ENCODE results near the gene FLVCR2.

The FLVCR2 gene, protein sequence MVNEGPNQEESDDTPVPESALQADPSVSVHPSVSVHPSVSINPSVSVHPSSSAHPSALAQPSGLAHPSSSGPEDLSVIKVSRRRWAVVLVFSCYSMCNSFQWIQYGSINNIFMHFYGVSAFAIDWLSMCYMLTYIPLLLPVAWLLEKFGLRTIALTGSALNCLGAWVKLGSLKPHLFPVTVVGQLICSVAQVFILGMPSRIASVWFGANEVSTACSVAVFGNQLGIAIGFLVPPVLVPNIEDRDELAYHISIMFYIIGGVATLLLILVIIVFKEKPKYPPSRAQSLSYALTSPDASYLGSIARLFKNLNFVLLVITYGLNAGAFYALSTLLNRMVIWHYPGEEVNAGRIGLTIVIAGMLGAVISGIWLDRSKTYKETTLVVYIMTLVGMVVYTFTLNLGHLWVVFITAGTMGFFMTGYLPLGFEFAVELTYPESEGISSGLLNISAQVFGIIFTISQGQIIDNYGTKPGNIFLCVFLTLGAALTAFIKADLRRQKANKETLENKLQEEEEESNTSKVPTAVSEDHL

DNA sequence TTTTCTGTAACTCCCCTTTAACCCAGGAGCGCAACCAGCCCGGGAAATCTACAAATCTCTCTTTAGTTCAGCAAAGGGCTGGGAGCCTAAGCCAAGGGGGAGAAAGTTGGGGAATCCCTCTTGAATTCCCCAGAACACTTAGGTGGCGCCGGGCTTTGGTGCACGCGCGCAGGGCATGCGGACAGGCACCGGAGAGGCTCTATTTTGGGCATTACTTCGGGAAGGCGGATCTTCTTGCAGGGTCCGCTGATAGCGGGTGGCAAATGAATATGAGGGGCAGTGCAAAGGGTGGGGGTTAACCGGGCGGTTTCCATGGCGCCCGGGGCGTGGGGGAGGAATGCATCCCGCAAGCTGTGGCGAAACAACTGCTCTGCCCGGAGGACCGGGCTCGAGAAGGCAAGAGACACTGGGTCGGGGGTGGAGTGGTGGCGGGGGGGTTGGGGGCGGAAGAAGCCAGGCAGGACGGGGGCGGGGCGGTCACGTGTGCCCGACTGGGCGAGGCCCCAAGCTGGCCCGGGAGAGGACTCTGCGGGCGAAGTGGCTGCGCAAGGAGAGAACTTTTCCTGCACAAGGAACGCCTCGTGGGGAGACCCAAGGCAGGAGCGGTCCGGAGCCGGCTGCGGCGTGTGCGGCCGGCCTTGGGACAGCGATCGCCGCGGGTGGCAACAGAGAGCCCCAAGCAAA is at the start of gene FLVCR2:
Gene FLVCR2 (plus strand): TSS at position 519 of the 684 bp plus-strand sequence. CDS start 353 bp downstream, outside the sequence.
- no peak for DNase-seq (ENCODE audit: low read depth in 2 of 2)

DNA sequence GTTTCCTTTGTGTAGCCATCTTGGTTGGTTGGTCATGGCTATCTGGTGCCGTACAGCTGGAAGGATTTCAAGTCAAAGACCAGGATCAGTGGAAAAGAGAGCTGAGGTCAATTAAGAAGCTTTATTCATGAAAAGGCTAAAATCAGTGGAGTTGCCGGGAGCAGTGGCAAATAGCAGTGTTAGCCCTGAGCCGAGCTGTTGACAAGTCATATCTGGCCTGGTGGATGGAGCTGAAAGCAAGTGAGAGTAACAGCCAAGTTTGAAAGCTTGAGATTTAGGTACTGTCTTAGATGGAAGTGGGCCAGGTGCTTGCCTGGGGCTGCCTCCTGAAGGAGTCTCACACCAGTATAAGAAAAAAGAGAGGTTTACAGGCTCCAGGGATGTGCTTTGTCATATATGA is 47.2 kb upstream of the FLVCR2 start:
- no peak for DNase-seq (ENCODE audit: low read depth in 2 of 2)

DNA sequence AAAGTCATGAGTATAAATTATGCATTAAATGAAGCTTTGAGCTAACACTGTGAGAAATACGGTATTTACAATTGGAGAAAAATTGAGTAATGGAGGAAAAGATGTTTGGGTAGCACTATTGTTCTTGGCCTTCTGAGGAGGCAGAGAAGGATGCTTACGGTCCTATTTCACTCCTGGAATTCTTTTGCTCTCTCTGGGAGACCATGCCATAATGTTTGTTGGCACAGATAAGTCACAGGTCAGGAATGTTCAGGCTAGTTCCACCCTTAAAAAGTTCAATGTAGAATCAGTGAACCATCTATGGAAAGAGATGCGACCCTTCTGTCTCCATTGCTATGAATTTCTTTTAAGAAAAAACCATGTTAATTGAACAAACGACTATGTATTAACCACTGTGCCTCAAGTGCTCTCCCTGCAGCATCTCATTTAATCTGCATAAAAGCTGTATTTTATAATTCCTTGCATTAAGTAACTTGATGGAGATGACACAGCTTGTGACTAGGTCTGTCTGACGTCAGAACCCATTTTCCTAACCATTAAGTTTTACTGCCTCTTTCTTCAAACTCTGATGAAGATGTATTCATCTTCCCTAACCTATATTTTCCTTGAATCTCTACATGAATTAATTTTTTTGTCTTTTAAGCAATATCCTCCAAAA is 46.6 kb upstream of the FLVCR2 start:
- DNase-seq (ENCODE audit: low read depth in 2 of 2): no peak

DNA sequence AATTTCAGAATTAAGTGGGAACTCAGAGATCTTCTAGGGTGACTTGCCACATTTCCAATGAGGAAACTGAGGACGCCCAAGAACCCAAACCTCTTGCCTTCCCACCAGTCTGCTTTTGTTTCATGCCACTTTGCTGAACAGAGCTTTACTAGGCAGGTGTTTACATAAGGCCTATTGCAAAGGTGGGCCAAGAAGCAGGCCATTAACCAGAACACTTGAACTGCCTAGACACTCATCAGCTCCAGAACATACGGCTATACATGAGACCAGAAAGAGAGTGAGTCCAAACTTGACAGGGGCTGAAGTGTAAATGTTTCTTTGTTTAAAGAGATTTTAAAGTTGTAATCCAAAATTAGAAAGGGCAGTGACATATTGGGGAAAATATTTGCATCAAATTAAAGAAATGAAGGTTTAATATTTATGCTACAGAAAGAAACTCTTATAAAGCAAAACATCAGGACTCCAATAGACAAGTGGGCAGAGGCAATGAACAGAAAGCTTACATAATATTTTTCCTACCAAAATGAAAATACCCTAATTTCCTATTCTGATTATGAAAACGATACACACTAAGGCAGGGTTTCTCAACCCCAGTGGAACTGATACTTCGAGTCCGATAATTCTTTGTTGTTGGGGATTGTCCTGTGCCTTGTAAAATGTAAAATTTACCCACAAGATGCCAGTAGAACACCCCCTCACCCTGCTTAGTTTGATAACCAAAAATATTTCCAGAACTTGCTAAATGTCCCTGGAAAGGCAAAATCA is 44.4 kb upstream of the FLVCR2 start:
- no peak for DNase-seq (ENCODE audit: low read depth in 2 of 2)

DNA sequence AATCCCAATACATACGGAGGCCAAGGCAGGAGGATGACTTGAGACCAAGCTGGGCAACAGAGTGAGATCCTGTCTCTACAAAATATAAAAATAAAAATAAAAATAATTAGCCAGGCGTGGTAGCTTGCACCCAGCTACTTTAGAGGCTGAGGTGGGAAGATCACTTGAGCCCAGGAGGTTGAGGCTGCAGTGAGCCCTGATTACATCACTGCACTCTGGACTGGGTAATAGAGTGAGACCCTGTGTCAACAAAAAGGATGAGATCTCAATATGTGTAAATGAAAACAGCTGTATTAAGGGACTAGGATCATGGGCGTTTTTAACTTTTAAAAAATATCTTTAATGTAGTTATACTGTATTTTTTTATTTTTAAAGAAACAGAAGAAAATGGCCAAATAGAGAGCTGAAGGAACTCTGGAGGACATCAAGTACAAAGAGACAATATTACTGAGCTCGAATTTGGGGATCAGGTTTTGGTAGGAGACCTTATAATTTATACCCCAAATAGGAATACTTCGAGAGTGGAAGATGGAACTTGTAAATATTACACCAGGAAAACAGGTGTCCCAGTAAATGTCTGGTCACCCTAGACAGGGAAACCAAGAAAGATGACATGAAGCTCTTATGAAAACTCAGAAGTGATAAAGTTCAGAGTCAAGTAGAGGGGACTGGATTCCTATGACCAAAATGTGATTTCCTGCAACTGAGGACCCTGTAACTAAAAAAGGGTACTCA is 43.1 kb upstream of the FLVCR2 start:
- DNase-seq (ENCODE audit: low read depth in 2 of 2): no peak

DNA sequence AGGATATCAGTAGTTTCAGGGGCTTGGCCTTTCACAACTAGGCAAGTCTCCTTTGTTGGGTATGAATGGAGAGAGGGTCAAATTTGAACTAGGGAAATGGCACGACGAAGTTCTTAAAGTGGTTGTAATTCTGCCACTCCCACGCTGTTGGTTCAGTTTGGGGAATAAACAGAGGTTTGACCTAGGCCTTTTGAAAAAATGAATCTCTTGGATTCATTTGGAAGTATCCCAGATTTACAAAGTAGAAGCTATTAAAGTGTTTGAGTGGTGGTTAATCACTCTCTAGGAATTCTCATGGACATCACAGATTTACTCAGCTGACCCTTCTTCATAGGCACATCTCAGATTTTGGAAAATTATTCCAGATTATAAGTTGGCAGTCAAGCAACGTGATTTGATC is 41.3 kb upstream of the FLVCR2 start:
- no peak for DNase-seq (ENCODE audit: low read depth in 2 of 2)

DNA sequence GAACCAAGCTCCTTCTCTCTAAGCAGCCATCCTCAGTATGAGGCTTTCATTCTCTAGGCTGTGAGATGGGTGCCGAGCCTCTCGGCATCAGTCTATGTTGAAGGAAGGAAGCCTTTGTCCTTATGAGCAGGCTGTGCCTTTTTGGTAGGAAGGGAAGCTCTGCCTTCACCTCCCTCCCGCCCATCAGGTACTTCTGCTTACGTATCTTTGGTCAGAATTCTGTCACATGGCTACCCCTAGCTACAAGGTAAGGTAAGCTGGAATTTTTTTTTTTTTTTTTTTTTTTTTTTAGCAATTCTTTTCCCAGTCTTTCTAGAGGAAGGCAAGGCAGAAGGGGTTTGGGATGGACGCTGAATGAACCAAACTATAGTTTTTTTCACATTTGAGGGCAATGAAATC is 39.3 kb upstream of the FLVCR2 start:
- no peak for DNase-seq (ENCODE audit: low read depth in 2 of 2)

DNA sequence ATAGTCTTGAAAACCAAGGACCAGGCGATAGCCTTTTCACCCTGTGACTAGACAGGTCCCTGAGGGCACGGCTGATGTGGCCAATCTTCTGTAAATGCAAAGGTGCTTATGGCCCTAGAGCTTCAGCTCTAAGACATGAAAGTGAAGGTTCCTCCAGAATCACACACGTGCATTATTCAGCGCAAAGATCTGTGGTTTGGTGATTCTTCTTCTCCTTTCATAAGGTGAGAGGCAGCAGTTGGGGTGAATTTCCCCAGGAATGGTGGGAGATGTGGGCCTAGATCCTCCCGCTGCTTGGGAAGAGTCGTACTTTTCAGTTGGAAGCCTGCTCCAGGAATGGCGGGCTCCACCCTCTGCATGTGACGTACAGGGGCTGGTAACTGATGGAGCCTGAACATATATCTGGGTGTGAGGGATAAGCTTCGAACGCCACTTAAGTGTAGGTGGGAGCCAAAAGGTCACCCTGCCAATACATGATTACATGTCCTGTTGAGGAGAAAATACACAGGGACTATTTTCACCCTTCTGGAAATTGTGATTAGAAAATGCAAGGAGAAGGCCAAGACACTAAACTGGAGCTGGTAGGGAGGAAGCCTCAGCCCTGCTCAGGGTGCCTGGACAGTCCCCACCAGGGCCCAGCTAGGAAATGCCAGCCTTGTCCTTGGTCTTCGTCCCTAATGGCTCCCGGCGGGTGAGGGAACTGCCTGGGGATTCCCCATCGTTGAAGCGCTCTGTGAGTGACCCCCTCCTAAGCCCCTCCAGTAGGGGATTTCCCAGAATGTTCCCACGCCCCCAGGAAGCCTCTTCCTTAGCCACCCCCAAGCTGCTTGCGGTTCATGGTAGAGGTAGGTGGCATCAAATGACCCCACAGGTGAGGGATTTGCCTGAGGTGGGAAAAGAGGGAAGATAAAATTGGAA is 38.6 kb upstream of the FLVCR2 start:
- DNase-seq (ENCODE audit: low read depth in 2 of 2): no peak

DNA sequence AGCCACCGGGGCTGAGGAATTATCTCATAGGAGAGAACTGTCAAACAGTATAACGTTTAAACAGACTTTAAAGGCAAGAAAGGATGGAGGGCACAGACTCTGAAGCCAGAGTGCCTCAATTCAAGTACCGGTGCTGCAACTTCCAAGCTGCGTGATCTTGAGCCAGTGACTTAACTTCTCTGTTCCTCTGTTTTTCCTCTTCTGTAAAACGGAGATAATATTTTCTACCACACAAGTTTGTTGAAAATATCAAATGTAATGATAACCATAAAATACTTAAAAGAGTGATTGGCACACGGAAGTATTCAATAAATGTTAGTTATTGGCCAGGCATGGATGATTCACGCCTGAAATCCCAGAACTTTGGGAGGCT is 38.0 kb upstream of the FLVCR2 start:
- DNase-seq (ENCODE audit: low read depth in 2 of 2): no peak

DNA sequence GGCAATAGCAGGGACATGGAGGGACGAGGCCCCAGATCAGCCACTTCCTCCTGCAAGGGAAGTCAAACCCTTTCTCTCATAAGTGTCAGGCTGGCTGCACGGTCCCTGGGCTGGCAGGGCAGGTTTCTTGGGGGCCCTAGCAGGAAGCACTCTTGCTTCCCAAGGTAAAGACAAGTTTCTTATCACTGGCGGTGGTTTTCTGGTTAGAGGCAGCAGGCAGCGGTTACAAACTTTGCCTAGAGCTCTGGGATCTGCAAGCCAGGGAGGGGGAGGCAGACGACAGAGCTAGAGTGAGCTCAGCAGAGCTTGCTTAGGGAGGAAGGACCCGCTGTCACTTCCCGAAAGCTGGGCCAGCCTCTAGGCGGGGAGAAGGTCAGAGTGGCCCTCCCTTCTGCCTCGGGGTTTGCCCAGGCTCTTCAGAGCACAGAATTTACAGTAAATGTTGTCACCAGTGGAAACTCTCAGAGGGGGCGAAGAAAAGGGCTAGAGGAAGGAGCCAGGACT is 35.8 kb upstream of the FLVCR2 start:
- DNase-seq (ENCODE audit: low read depth in 2 of 2): no peak

DNA sequence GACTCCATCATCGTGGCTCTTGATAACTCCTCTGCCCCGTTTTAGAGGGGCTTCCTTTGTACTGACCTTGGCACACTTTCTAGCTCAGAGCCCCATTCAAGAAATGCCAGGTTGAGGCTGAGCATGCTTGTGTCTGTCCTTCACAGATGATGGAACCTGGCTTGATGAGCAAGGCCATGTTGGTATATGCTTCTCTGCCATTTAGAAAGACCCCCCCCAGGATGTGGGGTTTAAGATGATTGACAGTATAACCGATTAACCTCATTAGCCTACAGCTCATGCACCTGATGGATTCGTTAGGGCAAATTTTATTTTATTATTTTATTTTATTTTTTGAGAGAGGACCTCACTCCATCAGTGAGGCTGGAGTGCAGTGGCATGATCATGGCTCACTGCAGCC is 35.2 kb upstream of the FLVCR2 start:
- DNase-seq (ENCODE audit: low read depth in 2 of 2): no peak

DNA sequence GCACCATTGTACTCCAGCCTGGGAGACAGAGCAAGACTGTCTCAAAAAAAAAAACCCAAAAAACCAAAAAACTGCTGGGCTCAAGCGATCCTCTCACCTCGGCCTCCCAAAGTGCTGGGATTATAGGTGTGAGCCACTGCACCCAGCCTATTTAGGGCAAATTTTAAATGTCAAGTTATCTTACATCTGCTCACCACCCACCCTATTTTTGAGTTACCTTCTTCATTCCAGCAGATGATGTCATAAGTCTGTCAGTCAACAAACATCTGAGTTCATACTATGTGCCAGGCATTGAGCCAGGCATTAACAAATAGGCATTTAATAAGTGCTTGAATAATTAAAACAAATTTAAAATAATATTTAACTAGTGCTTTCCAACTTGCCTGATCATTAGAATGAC is 34.6 kb upstream of the FLVCR2 start:
- DNase-seq (ENCODE audit: low read depth in 2 of 2): no peak

DNA sequence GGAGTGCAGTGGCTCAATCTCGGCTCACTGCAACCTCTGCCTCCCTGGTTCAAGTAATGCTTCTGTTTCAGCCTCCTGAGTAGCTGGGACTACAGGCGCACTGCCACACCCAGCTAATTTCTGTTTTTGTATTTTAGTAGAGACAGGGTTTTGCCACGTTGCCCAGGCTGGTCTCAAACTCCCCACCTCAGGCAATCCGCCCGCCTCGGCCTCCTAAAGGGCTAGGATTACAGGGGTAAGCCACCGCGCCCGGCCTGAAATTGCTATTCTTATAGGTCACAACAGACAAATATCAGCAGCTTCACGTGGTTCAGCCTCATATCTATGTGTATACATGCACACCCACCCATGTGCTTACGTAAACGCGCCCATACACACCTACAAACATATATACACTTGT is 32.5 kb upstream of the FLVCR2 start:
- DNase-seq (ENCODE audit: low read depth in 2 of 2): no peak

DNA sequence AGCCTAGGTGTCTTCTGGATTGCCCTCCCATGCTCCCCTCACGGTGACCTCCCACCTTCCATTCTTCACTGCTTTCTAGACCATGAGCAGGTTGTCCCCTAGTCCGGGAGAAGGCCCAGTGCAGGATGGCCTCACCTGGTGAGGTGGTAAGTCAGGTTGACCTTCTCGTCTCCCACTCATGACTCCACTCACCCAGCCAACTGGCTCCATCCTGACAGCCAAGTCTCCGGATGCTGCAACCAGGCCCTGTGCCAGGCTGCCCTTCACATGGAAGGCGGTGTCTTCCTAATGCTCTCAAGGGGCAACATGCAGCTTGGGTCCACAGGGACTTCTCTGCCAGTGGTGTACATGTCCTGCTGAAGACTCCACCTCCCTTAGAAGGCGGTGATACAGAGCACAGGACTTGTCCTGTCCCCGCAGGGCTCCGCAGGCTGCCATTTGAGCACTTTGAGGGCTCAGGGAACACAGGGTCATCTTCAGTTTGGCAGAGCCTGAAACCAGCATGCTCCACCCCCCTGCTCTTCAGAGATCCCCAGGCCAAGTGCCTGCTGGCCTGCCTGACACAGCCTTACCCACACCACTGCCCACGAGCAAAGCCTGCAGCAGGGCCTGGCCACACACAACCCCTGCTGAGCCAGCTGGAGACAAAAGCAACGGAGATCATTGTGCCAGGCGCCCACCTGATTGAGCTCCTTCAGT is 30.7 kb upstream of the FLVCR2 start:
- DNase-seq (ENCODE audit: low read depth in 2 of 2): no peak

DNA sequence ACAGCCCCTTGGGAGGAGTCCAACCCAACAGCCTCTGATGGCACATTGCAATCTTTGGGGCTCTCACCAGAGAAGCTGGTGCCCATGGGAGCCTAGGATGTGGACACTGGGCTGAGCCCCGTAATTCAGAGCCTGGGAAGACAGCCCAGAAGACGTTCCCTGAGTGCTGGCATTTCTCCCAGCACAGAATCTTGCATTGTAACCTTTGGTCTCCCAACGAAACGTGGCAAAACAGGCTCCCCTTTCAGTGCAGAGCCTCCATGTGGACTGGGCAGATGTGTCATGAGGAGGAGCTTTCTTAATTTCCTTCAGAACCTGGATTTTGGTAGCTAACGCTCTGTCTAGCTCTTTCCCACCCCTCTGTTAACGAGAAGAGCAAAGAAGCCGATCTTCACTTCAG is 29.9 kb upstream of the FLVCR2 start:
- no peak for DNase-seq (ENCODE audit: low read depth in 2 of 2)

DNA sequence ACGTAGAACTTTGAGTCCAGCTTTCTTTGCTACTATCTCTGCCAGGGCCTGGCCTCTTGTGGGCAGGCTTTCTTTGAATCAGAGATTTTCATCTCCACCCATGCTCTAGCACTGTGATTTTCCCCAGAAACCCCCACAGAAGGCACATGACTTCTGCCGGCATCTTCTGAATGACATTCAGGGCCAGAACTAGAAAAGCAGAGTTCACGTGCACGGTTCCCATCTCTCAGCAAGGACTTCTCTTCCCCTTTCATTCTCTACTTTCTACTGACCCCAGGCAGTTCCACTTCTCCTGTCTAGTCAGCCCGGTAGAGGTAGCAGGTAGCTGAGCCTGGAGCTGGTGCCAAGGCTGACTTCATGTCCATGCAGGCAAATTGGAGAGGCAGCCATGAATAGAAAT is 29.3 kb upstream of the FLVCR2 start:
- no peak for DNase-seq (ENCODE audit: low read depth in 2 of 2)

DNA sequence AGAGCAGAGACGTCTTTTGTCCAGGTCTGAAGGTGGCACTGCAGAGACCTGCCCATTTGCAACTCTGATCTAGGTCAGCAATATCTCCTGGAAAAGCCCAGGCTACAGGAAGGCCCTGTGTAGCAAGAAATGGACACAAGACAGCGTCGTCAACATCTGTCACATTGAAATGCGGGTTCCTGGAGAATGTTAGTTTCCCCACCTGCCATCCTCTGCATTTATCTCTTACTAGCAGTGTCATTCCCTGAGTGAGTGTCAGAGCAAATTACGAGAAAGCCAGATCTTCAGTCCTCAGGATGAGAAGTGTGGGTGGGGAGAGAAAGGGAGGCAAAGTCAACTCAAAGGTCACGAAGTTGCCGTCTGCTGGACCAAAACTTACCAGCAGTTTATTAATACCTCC is 27.4 kb upstream of the FLVCR2 start:
- no peak for DNase-seq (ENCODE audit: low read depth in 2 of 2)

DNA sequence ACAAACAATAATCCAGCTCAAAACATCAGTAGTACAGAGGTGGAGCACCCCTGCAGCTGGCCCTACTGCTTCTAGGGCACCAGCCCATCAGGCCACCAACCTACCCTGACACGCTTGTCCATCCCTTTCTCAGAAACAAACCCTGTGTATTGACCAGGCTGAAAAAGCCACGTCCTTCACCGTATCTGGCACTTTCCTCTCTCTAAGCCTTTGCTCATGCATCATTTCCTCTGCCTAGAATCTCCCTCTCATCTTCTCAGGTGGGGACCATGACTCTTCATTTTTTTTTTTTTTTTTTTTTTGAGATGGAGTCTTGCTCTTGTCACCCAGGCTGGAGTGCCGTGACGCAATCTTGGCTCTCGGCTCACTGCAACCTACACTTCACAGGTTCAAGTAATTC is 25.3 kb upstream of the FLVCR2 start:
- no peak for DNase-seq (ENCODE audit: low read depth in 2 of 2)

DNA sequence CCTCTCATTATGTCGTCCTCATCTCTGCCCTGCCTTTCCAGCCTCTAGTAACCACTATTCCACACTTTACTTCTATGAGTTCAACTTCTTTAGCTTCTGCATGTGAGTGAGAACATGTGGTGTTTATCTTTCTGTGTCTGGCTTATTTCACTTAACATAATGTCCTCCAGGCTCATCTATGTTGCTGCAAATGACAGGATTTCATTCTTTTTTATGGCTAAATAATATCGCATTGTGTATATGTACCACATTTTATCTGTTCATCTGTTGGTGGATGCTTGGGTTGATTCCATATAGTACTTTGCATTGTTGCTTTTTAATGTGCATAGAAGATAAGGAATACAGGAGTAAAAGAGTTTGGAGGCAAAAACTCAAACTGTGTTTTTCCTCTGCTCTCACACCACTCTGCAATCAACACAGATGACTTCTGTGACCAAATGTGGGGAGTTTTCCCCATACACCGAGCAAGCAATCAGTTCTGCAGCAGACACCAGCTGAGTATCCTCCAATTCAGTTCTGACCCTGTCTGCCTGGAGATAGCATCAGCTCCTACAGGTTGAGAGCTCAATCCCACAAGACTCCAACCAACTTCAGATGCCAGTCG is 24.6 kb upstream of the FLVCR2 start:
- DNase-seq (ENCODE audit: low read depth in 2 of 2): no peak
